Measurements from ENCODE around the gene PIGR.

PIGR gene

DNA sequence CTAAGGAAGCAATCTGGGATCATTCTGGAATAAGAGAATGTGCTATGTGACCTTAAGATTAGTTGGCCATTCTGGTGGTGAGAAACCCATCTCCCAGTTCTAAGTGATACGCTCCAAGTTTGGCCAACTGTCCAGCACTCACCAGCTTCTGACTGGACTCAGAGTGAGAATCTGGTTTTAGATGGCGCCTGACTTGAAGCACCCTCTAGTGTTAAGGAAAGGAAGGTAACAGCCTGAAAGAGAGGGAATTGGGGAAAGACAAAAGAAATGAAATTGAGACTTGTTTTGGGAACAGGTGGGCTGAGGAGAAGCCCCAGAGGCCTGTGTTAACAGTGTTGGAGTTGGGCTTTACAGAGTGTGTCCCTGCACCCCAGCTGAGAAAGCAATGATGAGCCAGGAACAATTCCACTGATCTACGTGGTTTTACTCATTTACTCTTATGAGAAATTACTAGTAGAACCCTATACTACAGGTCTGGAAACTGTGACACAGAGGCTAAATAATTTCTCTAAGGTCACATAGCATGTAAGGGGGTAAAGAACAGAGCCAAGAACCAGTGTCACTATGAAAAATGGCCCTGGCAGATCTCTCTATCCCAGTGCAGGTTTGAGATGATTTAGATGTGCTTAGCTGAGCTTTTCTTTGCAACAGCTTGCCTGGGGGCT, 33.2 kb upstream of the PIGR start:
- TF ChIP-seq, protein P1, sequence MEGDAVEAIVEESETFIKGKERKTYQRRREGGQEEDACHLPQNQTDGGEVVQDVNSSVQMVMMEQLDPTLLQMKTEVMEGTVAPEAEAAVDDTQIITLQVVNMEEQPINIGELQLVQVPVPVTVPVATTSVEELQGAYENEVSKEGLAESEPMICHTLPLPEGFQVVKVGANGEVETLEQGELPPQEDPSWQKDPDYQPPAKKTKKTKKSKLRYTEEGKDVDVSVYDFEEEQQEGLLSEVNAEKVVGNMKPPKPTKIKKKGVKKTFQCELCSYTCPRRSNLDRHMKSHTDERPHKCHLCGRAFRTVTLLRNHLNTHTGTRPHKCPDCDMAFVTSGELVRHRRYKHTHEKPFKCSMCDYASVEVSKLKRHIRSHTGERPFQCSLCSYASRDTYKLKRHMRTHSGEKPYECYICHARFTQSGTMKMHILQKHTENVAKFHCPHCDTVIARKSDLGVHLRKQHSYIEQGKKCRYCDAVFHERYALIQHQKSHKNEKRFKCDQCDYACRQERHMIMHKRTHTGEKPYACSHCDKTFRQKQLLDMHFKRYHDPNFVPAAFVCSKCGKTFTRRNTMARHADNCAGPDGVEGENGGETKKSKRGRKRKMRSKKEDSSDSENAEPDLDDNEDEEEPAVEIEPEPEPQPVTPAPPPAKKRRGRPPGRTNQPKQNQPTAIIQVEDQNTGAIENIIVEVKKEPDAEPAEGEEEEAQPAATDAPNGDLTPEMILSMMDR (IDR thresholded peaks at IDR 0.05; ENCODE audit: control insufficient read depth, extremely low read depth, insufficient read depth), result peak; percentile 58
- no peak for DNase-seq (ENCODE audit: low read depth)
- no peak overlapping the region for H3K4me3 ChIP-seq (ENCODE audit: low read depth, low read length)

DNA sequence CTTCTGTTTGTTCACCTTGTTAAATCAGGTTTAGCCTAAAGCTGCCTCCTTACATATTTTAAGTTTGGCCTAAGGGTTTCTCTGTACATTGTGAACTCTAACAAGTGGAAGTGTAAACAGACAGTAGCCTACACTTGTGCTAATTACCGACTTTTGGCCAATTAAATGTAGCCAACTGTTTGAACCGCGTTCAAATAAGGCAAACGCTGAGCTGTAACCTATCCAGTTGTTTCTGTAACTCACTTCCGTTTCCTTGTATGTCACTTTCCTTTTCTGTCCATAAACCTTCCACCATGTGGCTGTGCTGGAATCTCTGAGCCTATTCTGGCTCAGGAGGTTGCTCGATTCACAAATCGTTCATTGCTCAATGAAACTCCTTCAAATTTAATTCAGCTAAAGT, 32.0 kb upstream of the PIGR start:
- H3K4me3 ChIP-seq (ENCODE audit: low read depth, low read length), result no peak overlapping the region
- DNase-seq (ENCODE audit: low read depth), result peak; percentile 40
- TF ChIP-seq, protein P1 (IDR thresholded peaks at IDR 0.05; ENCODE audit: control insufficient read depth, extremely low read depth, insufficient read depth), result no peak

- TF ChIP-seq, protein P1 (IDR thresholded peaks at IDR 0.05; ENCODE audit: control insufficient read depth, extremely low read depth, insufficient read depth), result no peak
- no peak for DNase-seq (ENCODE audit: low read depth)
- H3K4me3 ChIP-seq (ENCODE audit: low read depth, low read length), result no peak overlapping the region
These were observed 29.0 kb upstream of the PIGR start for GRCh38 chr1:206975306-206975705.

- H3K4me3 ChIP-seq (ENCODE audit: low read depth, low read length), result no peak overlapping the region
- DNase-seq (ENCODE audit: low read depth), result no peak
- TF ChIP-seq, protein P1 (IDR thresholded peaks at IDR 0.05; ENCODE audit: control insufficient read depth, extremely low read depth, insufficient read depth), result no peak
These were observed 27.9 kb upstream of the PIGR start for GRCh38 chr1:206974140-206974539.

- no peak for DNase-seq (ENCODE audit: low read depth)
- H3K4me3 ChIP-seq (ENCODE audit: low read depth, low read length), result no peak overlapping the region
- TF ChIP-seq, protein P1 (IDR thresholded peaks at IDR 0.05; ENCODE audit: control insufficient read depth, extremely low read depth, insufficient read depth), result no peak
These were observed 26.5 kb upstream of the PIGR start for GRCh38 chr1:206972728-206973127.

DNA sequence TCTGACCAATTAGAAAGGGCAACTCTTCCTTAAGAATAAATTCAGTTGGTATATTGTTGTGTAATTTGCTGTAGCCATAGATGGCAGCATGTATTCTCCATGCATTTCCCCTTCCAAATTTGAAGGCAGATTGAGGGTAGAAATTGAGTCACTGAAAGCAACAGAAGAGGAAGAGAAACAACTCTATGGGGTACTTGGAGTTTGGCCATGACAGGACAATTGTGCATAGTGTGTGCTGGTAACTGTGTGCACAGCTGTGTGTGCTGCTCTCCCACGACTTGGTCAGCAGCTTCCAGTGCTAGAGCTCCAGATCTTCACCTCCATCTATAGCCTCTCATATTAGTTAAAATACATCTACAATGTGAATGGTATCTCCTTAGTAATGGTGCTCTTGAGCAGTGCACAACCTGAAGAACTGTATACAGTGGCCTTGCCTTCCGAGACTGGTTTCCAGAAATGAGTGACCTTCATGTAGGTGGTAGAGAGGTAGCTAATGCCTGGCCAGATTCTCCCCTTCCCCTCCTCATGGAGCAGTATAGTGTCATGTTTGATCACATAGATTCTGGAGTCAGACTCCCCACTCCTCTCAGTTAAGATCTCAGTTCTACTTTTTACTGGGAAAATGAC, 24.9 kb upstream of the PIGR start:
- DNase-seq (ENCODE audit: low read depth), result no peak
- TF ChIP-seq, protein P1 (IDR thresholded peaks at IDR 0.05; ENCODE audit: control insufficient read depth, extremely low read depth, insufficient read depth), result no peak
- H3K4me3 ChIP-seq (ENCODE audit: low read depth, low read length), result no peak overlapping the region

- DNase-seq (ENCODE audit: low read depth), result no peak
- TF ChIP-seq, protein P1 (IDR thresholded peaks at IDR 0.05; ENCODE audit: control insufficient read depth, extremely low read depth, insufficient read depth), result no peak
- no peak within 1 kb of the TSS for H3K4me3 ChIP-seq (ENCODE audit: low read depth, low read length)
These were observed 24.2 kb upstream of the PIGR start, which contains the start of gene FCAMR for GRCh38 chr1:206970446-206970845. Gene FCAMR, minus strand, starts transcription at chr1:206970460. Its CDS starts 335 bp downstream, at chr1:206970125.

Measured in LNCaP clone FGC (cell line).